Stimulated activated CD4-positive, alpha-beta T cell treated with anti-CD3 and anti-CD28 coated beads, Interleukin-15, amount 100 ng/mL, for 48 hours (primary cell): ENCODE results near the gene RICTOR.
A peak's percentile ranks its signal among the peaks of the same experiment; 100 is the strongest.

Experiments used
- DNase-seq, 2 donors: peaks; one replicate each; pipeline ENCODE4 v3.0.0-alpha.2; 2020; ENCODE audit warnings: low read depth in 2 of 2

RICTOR gene

GRCh38 chr5:38940230-38940858 is 133.9 kb downstream of the RICTOR start:
- DNase-seq = no peak

GRCh38 chr5:38938973-38939372 is 135.2 kb downstream of the RICTOR start:
- DNase-seq = no peak

- no peak for DNase-seq
These were observed 135.8 kb downstream of the RICTOR start for GRCh38 chr5:38938424-38938823.

- DNase-seq = no peak
These were observed 137.9 kb downstream of the RICTOR start for GRCh38 chr5:38936269-38936668.

GRCh38 chr5:38935437-38935836 is 138.8 kb downstream of the RICTOR start:
- DNase-seq = no peak

- DNase-seq = no peak
These were observed 141.3 kb downstream of the RICTOR start for GRCh38 chr5:38932854-38933408.

GRCh38 chr5:38931731-38932130 is 142.5 kb downstream of the RICTOR start:
- no peak for DNase-seq

- no peak for DNase-seq
These were observed 144.4 kb downstream of the RICTOR start for GRCh38 chr5:38929838-38930237.

GRCh38 chr5:38927470-38927869 is 146.7 kb downstream of the RICTOR start:
- no peak for DNase-seq

- no peak for DNase-seq
These were observed 148.1 kb downstream of the RICTOR start for GRCh38 chr5:38926121-38926520.

GRCh38 chr5:38925154-38925925 is 148.9 kb downstream of the RICTOR start:
- no peak for DNase-seq

- no peak for DNase-seq
These were observed 150.3 kb downstream of the RICTOR start for GRCh38 chr5:38923661-38924451.

GRCh38 chr5:38922199-38922598 is 152.0 kb downstream of the RICTOR start:
- peak; percentile 18 to 31 for DNase-seq

GRCh38 chr5:38921174-38921573 is 153.0 kb downstream of the RICTOR start:
- DNase-seq = no peak

- no peak for DNase-seq
These were observed 157.4 kb downstream of the RICTOR start for GRCh38 chr5:38916802-38917201.

- no peak for DNase-seq
These were observed 160.5 kb downstream of the RICTOR start for GRCh38 chr5:38913714-38914113.

GRCh38 chr5:38911933-38912332 is 162.3 kb downstream of the RICTOR start:
- no peak for DNase-seq

- DNase-seq = no peak
These were observed 167.7 kb downstream of the RICTOR start for GRCh38 chr5:38906503-38906902.

GRCh38 chr5:38905516-38905915 is 168.7 kb downstream of the RICTOR start:
- DNase-seq = no peak

- DNase-seq = no peak
These were observed 174.3 kb downstream of the RICTOR start for GRCh38 chr5:38899936-38900335.

GRCh38 chr5:38896760-38897159 is 177.4 kb downstream of the RICTOR start:
- DNase-seq = no peak

GRCh38 chr5:38892363-38892762 is 181.8 kb downstream of the RICTOR start:
- DNase-seq = no peak
